ENCODE measurements around the gene DDX42. TPM values are rescaled to one million over a fixed set of nuclear protein-coding genes. Genes with fewer than 3 reads are reported as not detected.

The DDX42 gene
- total RNA-seq, 4 donors from 2014 or later = 106 to 154 (median 123) TPM

- no peaks in the 10 kb centered on the region for H3K9me3 ChIP-seq
- no peaks in the 10 kb centered on the region for H3K27me3 ChIP-seq
- TF ChIP-seq POLR2A (IDR thresholded peaks at IDR 0.05) (no peak), CTCF (IDR thresholded peaks at IDR 0.05) (no peak), EP300 (IDR thresholded peaks at IDR 0.05) (no peak)
- no peak for DNase-seq (ENCODE audit: low spot score in 2 of 2)
- 76 to 84% methylated on average over 10 of the region's 10 CpGs for WGBS, 2 donors
- no peak overlapping the region for H3K4me3 ChIP-seq
- H3K4me1 ChIP-seq = peaks cover 0 to 12% (median 4%) of the 10 kb centered on the region in 4 donors
- peaks cover 7 to 99% (median 72%) of the 10 kb centered on the region in 3 donors for H3K36me3 ChIP-seq
- H3K27ac ChIP-seq = no peak overlapping the region
These were observed 47.1 kb downstream of the DDX42 start for GRCh38 chr17:63820963-63821561.

GRCh38 chr17:63821804-63822203, 47.8 kb downstream of the DDX42 start:
- WGBS, 2 donors = 79 to 83% methylated on average over 6 of the region's 6 CpGs
- H3K4me1 ChIP-seq = peaks cover 0 to 17% (median 7%) of the 10 kb centered on the region in 4 donors

GRCh38 chr17:63822537-63822936, 48.6 kb downstream of the DDX42 start:
- TF ChIP-seq EP300 (IDR thresholded peaks at IDR 0.05) (no peak), POLR2A (IDR thresholded peaks at IDR 0.05) (no peak), CTCF (IDR thresholded peaks at IDR 0.05) (no peak)
- Histone ChIP-seq H3K27ac (no peak overlapping the region), H3K9me3 (no peaks in the 10 kb centered on the region), H3K4me1 (peaks cover 0 to 17% (median 7%) of the 10 kb centered on the region in 4 donors), H3K4me3 (no peak overlapping the region), H3K36me3 (peaks cover 7 to 84% (median 59%) of the 10 kb centered on the region in 3 donors), H3K27me3 (no peaks in the 10 kb centered on the region)
- no peak for DNase-seq (ENCODE audit: low spot score in 2 of 2)

More at GRCh38 chr17:63821804-63822203, 47.8 kb downstream of the DDX42 start:
- Histone ChIP-seq H3K27ac (no peak overlapping the region), H3K4me3 (no peak overlapping the region), H3K27me3 (no peaks in the 10 kb centered on the region), H3K9me3 (no peaks in the 10 kb centered on the region), H3K36me3 (peaks cover 7 to 91% (median 66%) of the 10 kb centered on the region in 3 donors)
- TF ChIP-seq CTCF (IDR thresholded peaks at IDR 0.05) = no peak
- no peak for DNase-seq (ENCODE audit: low spot score in 2 of 2)

- H3K27me3 ChIP-seq = no peaks in the 10 kb centered on the region
- no peak overlapping the region for H3K27ac ChIP-seq
- TF ChIP-seq CTCF (IDR thresholded peaks at IDR 0.05) (no peak), POLR2A (IDR thresholded peaks at IDR 0.05) (no peak), EP300 (IDR thresholded peaks at IDR 0.05) (no peak)
- DNase-seq (ENCODE audit: low spot score in 2 of 2) = no peak
- peaks cover 0 to 27% (median 16%) of the 10 kb centered on the region in 4 donors for H3K4me1 ChIP-seq
- no peak overlapping the region for H3K4me3 ChIP-seq
- WGBS, 2 donors = 90 to 94% methylated on average over 13 of the region's 13 CpGs
- peaks cover 7 to 71% (median 47%) of the 10 kb centered on the region in 3 donors for H3K36me3 ChIP-seq
- no peaks in the 10 kb centered on the region for H3K9me3 ChIP-seq
These were observed 49.8 kb downstream of the DDX42 start for GRCh38 chr17:63823659-63824331.

- WGBS, 2 donors = 94 to 96% methylated on average over 9 of the region's 9 CpGs
- DNase-seq (ENCODE audit: low spot score in 2 of 2) = no peak
- no peaks in the 10 kb centered on the region for H3K27me3 ChIP-seq
- H3K4me1 ChIP-seq = peaks cover 0 to 33% (median 19%) of the 10 kb centered on the region in 4 donors
- peaks cover 7 to 70% (median 44%) of the 10 kb centered on the region in 3 donors for H3K36me3 ChIP-seq
- H3K9me3 ChIP-seq = no peaks in the 10 kb centered on the region
- no peak overlapping the region for H3K27ac ChIP-seq
- H3K4me3 ChIP-seq = no peak overlapping the region
- TF ChIP-seq POLR2A (IDR thresholded peaks at IDR 0.05) (no peak), CTCF (IDR thresholded peaks at IDR 0.05) (no peak), EP300 (IDR thresholded peaks at IDR 0.05) (no peak)
These were observed 50.4 kb downstream of the DDX42 start for GRCh38 chr17:63824362-63824761.
